ENCODE results near the gene KATNA1.

The KATNA1 gene

DNA sequence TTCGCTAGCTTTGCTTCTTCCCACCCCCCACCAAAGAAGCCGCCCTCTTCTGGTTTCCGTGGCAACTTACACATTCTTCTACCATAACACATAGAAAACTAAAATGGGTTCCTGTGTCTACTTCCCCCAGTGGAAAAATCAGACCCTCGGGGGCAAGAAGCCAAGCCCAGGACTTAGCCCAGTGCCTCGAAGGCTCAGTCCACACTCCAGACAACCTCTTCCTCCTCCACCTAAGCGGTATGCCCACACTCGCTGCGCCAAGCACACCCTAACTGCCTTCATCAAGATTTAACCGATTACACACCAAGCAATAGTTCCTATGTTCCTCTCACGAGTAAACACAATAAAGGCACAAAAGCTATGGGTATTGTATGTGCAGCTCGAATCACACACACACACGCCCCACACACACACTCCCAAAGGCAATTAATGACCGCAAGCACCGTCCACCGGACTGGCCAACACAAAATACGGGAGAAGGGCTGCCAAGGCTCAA is 103.2 kb downstream of the KATNA1 start:
- H3K4me3 ChIP-seq (ENCODE audit: low read depth, low read length): peak overlapping the region; percentile 69
- TF ChIP-seq, protein P1, sequence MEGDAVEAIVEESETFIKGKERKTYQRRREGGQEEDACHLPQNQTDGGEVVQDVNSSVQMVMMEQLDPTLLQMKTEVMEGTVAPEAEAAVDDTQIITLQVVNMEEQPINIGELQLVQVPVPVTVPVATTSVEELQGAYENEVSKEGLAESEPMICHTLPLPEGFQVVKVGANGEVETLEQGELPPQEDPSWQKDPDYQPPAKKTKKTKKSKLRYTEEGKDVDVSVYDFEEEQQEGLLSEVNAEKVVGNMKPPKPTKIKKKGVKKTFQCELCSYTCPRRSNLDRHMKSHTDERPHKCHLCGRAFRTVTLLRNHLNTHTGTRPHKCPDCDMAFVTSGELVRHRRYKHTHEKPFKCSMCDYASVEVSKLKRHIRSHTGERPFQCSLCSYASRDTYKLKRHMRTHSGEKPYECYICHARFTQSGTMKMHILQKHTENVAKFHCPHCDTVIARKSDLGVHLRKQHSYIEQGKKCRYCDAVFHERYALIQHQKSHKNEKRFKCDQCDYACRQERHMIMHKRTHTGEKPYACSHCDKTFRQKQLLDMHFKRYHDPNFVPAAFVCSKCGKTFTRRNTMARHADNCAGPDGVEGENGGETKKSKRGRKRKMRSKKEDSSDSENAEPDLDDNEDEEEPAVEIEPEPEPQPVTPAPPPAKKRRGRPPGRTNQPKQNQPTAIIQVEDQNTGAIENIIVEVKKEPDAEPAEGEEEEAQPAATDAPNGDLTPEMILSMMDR (IDR thresholded peaks at IDR 0.05; ENCODE audit: borderline replicate concordance, insufficient read depth, low read depth, low read length): no peak
